ENCODE data around the gene KLHL22.
"Not testable (repeated sequence)": the region's sequence is repeated elsewhere in the genome, so short reads cannot be mapped to it uniquely, and the experiment has no call there.

Gene KLHL22

DNA sequence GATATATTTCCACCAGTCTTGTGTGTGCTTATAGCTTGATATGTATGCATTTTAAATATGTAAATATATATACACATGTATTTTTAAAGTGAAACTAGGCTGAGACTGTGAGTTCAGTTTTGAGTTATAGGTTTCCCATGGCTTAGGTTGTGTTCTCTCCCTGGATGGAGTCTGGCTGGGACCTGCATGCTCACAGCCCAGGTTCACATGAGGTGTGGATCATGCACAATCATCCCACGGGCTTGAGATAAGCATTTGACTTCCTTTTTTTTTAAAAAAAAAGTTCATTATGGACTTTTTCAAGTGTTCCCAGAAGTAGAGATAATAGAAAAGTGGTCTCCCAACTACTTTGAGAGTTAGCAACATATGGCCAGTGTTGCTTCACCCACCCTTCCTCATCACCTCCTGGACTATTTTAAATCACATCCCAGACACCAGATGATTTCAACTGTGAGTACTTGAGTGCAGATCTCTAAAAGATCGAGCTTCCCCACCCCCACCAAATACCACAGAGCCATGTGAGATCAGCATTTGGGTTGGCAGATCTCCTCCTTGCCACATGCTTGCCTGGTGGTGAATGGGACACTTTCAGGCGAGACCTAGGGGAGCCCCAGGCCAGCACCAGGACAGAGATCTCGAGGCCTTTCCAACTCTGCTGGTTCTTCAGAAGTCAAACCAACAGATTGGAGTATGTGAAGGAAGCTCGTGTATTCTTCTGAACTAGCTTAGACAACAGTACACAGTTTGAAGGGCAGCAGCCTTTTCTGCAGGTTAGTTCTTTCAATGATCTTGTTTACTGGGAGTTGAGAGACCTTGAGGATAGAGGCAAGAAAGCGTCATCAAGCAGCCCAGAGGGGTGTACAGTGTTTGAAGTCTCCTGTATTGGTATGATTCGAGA, 27.7 kb upstream of the KLHL22 start:
- DNase-seq, result peak; percentile 48

DNA sequence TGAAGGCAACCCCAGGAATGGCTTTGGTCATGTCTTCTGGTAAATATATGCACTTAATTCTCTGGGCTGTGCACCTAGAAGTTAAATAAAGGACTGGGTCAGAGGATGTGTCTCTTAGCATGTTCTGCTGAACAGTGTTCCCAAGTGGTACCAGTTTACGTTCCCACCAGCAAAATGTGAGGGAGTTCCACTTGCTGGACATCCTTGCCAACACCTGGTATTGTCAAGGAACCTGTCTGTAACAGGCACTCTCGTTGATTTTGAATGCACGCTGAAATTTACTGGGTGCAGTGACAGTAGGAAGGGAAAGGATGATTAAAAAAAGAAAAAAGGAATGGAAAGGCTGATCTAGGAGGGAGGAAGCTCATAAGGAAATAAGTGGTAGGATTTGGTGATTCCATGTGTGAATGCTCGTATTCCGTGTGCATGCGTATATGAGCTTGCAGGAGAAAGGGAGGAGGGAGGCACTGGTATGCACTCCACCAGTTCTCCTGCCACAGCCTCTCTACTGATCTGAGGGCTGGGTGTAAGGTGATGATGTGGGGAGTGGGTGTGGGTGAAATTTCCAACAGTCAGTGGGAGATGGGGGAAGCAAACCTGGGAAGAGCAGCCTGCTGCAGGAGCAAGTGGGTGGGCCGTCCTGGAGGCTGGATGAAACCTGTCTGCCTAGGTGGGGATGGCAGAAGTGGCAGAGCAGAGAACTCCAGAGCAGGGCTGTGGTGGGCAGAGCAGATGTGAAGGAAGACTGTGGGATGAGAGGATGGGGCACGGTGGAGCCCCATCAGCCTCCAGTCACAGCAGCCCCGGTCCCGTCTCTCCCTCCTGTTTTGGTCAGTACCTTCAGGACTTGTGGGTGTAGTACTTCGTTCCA, 26.8 kb upstream of the KLHL22 start:
- DNase-seq, result no peak

DNA sequence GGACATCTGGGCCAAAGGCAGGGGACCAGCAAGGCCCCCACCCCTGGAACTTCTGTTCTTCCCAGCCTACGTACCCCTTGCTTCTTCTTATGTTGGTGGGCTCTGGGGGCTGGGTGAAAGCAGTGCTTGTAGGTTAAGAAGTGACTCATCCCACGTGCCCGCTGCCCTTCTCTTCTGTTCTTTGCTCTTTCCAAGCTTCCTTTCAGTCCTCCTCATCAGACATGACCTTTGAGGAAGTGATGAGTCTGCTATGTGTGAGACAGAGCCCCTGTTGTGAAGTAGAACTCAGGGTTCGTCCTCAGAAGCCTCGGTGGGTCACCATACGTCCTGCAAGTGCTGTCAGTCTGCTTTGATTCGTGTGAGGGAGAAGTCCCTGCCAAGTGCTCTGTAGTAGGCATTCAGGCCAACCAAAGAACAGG, 24.5 kb upstream of the KLHL22 start:
- DNase-seq, result peak; percentile 50

DNA sequence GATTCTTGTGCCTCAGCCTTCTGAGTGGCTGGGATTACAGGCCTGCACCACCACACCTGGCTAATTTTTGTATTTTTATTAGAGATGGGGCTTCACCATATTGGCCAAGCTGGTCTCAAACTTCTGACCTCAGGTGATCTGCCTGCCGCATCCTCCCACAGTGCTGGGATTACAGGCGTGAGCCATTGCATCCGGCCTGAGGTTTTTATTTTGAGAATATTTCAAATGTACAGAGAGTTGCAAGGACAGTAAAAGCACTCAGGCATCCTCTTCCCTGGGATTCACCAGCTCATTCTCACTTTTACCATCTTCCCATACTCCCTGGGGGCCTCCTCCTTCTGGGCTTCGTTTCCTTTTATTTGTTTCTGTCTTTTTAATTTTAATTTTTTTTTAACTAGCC, 24.0 kb upstream of the KLHL22 start:
- DNase-seq, result no peak

DNA sequence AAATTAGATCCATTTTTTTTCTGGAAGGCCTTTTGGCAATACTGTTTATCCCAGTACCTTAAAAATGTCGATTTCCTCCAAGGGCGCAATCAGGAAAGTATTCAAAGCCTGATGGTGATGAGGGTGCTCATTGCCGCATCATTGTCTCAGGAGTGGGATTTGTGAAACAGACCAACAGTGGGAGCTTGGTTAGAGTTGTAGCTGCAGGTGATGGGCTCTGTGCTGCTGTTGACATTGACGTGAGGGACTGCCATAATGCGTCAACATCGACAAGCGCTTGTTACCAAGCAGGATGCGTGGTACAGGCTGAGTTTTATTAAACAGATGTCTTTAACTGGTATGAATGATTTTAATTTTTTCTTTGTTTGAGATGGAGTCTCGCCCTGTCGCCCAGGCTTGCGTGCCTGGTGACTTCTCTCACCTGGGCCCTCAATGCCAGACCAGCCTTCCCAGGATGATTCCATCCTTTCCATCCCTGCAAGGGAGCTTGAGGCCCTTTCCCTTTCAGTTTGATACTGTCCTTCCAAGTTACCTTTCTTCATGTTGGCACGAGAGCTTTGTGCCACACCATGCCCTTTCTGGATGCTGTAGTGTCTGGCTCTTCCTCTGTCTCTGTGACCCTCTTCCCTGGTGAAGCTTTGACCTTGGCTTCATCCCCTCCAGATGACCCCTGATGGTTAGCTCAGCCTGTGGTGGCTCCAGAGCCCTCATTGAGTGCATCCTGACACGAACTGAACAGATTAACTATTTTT, 22.4 kb upstream of the KLHL22 start:
- no peak for DNase-seq

DNA sequence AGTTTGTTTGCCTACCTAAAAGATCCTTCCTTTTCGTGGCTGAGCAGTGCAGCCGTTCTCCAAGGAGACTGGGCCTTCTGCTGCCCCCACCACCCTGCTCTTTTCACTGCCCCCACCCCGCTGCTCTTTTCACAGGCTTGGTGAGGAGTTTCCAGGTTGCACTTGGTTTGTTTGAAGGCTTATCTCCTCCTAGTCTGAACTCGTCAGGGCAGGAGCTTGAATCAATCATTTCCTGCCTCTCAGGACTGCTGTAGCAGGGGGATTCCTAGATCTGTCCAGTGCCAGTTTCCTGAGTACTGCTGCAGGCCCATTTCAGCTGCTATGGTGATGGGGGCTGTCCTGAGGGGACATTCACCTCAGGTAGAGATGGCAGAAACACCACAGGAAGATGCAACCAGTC, 21.8 kb upstream of the KLHL22 start:
- no peak for DNase-seq

DNA sequence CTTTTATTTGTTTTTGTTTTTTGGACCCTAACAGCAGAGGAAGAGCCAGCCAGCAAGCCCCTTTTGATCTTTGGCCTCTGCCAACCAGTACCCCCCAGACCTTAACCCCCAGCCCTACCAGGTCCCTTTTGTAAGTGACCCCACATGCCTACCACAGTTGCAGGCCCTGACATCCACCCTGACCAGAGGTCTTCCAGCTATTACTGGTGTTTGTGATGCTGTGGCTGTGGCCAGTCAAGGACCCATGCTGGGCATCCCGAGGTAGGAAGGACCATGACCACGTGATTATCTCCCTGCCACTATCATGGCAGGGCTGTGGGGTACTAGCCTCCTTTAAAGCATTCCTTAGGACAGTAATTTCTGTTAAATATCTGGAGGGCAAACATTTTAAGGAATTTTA, 20.8 kb upstream of the KLHL22 start:
- no peak for DNase-seq

DNA sequence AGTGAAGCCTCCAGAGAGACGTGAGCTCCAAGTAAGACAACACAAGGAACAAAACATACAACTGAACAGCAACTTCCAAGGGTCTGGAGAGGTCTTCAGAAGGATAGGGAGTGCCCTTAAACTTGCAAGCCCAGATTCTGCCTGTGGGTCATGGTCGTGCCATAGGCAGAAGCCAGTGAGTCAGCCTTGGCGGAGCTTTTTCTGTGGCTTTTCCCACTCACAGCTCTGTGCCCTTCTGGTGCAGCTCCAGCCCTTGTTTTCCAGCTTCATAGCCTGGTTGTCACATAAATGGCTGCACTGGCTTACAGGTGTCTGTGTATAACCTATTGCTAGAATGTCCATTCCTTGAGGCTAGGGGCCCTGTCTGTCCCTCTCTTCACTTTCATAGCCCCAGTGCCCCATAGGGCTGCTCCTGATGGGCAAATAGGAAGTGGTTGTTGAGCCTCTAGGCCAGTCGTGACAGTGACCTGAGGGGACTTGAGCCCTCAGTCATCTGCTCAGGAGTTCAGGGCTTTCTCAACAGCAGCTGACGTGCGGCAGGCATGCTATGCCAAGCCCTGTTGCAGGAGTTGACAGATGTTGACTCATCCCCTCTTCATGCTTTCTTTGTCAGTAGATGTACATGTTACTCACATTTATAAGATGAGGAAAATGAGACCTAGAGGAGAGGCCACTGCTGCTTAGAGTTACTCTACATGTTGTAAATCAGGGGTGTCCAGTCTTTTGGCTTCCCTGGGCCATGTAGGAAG, 19.2 kb upstream of the KLHL22 start:
- no peak for DNase-seq

DNA sequence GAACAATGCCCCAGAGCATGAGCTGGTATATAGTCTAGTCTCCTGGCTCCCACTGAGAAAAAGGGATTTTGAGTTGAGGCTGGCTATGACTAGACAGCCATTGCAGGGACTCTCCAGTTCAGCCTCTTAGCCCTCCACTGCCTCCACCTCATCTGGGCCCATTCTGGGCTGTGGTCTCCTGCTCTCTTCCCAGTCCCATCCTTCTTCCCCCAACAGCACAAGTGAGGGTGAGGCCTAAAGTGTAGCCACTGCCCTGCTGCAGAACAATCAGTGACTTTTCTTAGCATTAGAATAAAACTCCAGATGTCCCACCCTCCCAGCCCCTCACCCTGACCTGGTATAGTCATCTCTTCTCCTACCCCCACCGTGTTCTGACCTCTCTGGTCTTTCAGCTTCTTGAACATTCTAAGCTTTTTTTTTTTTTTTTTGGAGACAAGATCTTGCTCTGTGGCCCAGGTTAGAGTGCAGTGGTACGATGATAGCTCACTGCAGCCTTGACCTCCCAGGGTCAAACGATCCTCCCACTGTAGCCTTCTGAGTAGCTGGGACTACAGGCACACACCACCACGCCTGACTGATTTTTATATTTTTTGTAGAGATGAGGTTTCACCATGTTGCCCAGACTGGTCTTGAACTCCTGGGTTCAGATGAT, 16.1 kb upstream of the KLHL22 start:
- DNase-seq, result no peak

DNA sequence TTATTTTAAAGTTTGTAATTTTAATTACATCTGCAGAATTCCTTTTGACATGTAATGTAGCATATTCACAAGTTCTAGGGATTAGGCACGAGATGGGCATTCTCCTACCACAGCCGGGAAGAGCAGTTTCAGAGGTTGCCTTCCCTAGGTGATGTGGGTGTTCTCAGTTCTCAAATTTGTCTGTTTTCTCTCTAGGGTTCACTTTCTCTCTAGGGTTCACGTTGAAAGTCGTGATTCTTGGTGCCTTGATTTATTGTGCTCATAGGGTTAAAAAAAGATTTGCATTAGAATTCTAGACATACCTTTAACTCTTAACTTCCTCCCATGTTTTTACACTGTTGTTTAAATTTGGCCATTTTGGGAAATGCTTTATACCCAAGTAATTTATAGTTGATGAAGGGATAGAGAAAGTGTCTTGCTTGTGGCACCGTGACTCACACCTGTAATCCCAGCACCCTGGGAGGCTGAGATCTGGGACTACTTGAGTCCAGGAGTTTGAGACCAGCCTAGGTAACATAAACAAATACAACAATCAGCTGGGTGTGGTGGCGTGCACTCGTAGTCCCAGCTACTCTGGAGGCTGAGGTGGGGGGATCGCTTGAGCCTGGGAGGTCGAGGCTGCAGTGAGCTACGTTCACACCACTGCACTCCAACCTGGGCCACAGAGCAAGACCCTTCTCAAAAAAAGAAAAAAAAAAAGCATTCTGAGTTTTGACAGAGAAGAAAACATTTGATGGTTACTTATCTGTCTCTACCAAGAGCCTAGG, 15.4 kb upstream of the KLHL22 start:
- DNase-seq, result no peak

DNA sequence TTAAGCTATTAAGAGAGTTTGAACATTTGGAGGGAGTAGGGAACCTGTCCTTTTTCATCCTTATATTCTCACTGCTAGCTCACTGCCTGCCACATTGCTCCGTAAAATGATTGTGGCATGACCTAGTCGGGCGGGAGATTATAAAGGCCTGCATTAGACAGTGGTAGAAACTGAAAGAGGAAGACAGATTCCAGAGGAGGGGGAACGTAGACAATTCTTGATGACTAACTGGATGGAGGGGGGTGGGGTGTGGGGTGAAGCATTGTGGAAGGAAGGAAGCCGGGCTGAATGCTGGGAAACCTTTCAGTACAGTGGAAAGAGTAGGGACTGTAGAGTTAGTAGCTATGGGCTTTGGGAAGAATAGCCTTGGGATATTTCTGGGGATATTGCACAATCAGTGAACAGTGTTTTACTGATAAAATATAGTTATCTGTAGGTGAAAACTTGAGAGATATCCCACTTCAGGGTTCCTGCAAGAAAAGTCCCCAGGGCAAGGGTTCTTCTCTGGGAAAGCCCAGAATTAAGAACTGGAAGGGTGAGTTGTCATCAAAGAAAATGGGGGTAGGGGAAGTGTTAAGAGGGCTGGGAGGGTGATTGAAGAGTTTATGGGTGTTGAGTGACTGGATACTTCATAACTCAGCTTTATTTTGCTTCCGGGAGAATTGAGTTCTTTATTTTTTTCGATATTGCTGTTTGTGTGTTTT, 13.9 kb upstream of the KLHL22 start:
- DNase-seq, result peak; percentile 64

DNA sequence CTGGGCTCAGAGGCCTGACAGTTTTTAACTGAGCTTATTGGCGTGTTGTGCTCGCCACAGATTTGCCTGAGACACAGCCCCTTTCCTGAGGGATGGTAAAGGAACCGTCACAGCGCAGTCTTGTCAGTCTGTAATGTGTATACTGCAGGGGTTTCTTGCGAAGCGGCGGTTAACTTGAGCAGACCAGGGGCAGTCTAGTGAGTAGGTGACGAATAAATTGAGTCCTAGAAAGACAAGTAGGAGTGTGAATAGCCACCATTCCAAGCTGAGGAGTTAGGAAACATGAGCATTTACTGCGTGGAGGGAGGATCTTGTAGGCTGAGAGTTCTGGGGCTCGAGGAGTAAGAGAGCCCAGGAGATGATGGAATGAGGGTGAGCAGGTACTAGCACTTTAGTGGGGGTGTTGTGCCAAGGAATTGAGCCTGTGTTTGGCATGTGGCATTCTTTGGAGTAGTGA, 13.2 kb upstream of the KLHL22 start:
- DNase-seq, result no peak

DNA sequence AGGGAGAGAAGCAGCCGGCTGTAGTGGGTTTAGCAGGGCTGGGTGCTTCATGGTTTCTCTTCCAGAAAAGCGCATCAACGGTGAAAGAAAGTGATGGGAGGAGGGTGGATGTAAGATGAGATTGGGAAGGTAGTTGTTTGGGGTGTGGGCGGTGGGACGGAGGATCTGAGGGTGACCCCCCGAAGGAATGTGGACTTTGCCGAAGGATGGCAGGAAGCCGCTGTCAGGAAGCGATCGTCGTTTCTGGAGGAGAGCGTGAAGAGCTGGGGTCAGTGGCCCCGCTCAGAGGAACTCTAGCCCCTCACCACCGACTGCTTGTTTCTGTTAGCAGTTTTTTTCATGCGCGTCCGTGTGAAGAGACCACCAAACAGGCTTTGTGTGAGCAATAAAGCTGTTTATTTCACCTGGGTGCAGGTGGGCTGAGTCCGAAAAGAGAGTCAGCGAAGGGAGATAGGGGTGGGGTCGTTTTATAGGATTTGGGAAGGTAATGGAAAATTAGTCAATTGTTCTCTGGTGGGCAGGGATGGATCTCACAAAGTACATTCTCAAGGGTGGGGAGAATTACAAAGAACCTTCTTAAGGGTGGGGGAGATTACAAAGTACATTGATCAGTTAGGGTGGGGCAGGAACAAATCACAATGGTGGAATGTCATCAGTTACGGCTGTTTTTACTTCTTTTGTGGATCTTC, 12.6 kb upstream of the KLHL22 start:
- DNase-seq, result not testable (repeated sequence)

DNA sequence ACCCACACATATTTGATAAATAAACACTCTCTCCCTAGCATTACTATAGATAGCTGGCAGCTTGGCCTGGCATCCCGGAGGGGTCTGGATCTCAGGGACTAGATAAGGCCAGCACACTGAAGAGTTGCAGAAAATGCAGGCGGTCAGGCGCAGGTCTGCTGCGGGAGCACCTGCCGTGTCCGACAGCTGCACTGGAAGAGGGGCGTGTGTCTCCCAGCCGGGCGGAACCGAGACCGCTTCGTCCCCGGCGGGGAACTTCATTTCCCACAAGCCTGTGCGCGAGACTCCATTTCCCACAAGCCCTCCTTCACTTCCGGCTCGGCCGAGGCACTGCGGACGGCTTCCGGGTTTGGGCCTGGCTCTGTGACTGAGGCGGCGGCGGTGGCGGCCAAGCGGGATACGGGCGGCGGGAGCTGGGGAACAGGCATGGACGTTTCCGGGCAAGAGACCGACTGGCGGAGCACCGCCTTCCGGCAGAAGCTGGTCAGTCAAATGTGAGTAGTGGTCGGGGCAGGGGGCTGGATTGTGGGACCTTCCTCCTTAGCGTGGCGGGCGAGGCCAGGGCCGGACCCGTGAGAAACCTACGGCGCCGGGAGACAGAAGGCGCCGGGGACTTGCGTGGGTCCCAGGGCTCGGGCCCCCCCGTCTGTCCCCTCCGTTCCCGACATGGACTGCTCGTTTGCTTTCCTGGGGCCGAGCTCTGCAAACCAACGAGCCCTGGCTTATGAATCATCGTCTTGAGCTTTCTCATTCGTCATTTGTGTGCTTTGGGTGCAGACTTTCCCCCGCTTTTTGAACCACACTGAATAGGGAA, 11.9 kb upstream of the KLHL22 start, which contains the start of gene MED15:
Gene MED15, plus strand, starts transcription at position 358 of the 814 bp plus-strand sequence. Its CDS starts 69 bp downstream, at position 427.
- DNase-seq, result peak; percentile 92

DNA sequence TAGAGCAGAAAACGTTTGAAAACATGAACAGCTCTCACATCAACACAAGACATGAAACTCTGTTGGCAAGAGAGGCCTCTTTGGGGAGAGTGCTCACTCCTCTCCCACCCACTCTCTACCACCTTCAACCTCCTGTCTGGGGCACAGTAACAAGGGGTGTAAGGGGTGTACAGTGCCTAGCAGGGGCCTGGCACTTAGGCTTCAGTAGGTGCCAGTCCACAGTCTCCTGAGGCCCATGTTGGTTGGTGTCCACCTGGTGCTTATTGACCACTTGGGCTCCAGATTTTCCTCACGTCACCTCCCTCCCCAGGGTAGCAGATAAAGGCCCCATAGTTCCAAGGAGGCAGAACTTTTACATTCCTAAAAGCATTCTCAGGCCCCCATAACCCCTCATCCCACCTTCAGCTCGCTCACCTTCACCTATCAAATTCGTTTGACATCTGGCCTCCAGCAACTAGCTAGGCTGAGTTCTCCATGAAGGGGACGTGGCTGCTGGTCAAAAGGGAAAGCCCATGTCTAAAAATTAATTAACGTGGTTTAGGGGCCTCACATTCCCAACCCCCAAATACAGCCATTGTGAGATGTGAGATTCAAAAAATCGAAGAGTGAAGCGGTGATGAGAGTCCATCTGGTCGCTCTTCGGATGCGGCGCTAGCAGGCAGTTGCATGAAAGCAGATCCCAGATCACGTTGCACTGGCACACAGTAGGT, 11.1 kb upstream of the KLHL22 start:
- DNase-seq, result no peak

DNA sequence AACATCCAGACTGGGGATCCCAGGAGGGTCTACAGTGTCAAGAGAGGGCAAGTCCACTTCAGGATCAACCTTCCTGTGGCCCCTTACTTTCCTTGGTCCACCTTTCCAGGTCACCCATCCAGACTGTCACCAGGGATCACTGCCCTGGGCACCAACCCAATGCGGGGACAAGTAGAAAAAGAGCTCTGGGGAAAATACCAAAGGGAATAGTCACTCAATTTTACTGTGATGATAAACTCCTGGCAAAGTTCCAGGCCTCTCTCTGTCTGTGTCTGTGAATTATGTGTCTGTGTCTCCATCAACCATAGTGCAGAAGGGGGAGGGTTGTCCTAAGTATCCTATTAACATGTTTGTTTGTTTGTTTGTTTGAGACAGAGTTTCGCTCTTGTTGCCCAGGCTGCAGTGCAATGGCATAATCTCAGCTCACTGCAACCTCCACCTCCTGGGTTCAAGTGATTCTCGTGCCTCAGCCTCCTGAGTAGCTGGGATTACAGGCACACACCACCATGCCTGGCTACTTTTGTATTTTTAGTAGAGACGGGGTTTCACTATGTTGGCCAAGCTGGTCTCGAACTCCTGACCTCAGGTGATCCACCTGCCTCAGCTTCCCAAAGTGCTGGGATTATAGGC, 8.8 kb upstream of the KLHL22 start:
- DNase-seq, result not testable (repeated sequence)

DNA sequence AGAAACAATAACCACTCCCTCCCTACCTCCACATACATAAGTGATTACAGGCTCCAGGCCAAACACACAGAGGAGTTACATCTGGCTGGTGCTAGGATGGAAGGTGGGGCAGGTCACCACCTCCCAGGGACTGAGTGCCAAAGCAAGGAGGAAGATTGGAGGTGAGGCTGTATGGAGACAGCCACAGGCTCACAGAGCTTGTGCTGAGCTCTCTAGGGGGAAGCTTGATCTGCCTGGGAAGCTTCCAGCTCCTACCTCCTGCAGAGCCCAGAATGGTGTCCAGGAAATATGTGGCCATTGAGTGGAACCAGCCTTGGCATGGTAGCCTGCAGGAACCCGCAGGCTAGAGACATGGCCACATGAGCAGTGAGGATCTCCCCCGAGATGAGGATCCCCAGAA, 8.2 kb upstream of the KLHL22 start:
- DNase-seq, result no peak
